H1 (cell line): Measurements from ENCODE around the gene CTXN3.

Experiments used
- CBX8 ChIP-seq: fragments of 300-800, 300-1000 bp; sonication (generic); IDR thresholded peaks from 2 replicates; pipeline ENCODE4 v1.7.1; 2016; ENCODE audit warnings: low read depth, low read length, borderline replicate concordance
- CTCF ChIP-seq, 3 experiments: IDR thresholded peaks; 1 replicate in 2 of 3; 2 replicates in 1 of 3; pipeline versions ENCODE4 v1.5.1 to v1.6.1; 2011; ENCODE audit warnings: low read length in 3 of 3, mild to moderate bottlenecking in 3 of 3, inconsistent platforms in 2 of 3, low read depth in 1 of 3, moderate library complexity in 1 of 3; ENCODE audit not compliant: insufficient read depth in 1 of 3; ENCODE audit errors: control extremely low read depth in 1 of 3
- GABPA ChIP-seq: IDR thresholded peaks from 2 replicates; pipeline ENCODE4 v1.6.1; 2011; ENCODE audit warnings: mild to moderate bottlenecking, low read length, moderate library complexity, borderline replicate concordance; ENCODE audit not compliant: insufficient read depth
- JUN ChIP-seq: IDR thresholded peaks from 2 replicates; pipeline ENCODE4 v1.6.1; 2011; ENCODE audit warnings: low read depth, mild to moderate bottlenecking, improper control_type of control experiment, low read length
- KDM1A ChIP-seq: fragments of 200-600, 300-600 bp; sonication (generic); IDR thresholded peaks from 2 replicates; pipeline ENCODE4 v1.7.1; 2016; ENCODE audit warnings: mild to moderate bottlenecking, low read length, borderline replicate concordance
- POLR2A ChIP-seq, 2 experiments: IDR thresholded peaks; 1 replicate in 1 of 2; 2 replicates in 1 of 2; pipeline ENCODE4 v1.6.1; 2011; ENCODE audit warnings: low read depth in 2 of 2, low read length in 2 of 2, mild to moderate bottlenecking in 2 of 2; ENCODE audit errors: control extremely low read depth in 1 of 2
- RFX5 ChIP-seq: IDR thresholded peaks from 2 replicates; pipeline ENCODE4 v1.6.1; 2011; ENCODE audit warnings: low read depth, low read length, improper control_type of control experiment, borderline replicate concordance
- SIRT6 ChIP-seq: IDR thresholded peaks from one replicate; pipeline ENCODE4 v1.7.1; 2012; ENCODE audit warnings: low read length, inconsistent platforms
- TAF1 ChIP-seq: IDR thresholded peaks from 2 replicates; pipeline ENCODE4 v1.6.1; 2011; ENCODE audit warnings: mild to moderate bottlenecking, low read depth, low read length

GRCh38 chr5:127702926-127703561 lies 54.2 kb downstream of the CTXN3 start, which contains the start of gene CCDC192:
- TF ChIP-seq TAF1 (no peak), CTCF (IDR thresholded peaks at IDR 0.05; ENCODE audit: control extremely low read depth in 1 of 3, insufficient read depth in 1 of 3, low read depth in 1 of 3, low read length in 3 of 3) (no peak), POLR2A (IDR thresholded peaks at IDR 0.05; ENCODE audit: control extremely low read depth in 1 of 2, low read depth in 2 of 2, low read length in 2 of 2) (no peak), KDM1A (no peak), RFX5 (no peak), GABPA (no peak), JUN (no peak), SIRT6 (no peak), CBX8 (no peak)
